GM23248 (cell line): ENCODE data around the gene DCAF6.

Source experiments
- EZH2 ChIP-seq: fragments of 200-600 bp; sonication (generic); IDR thresholded peaks from 2 replicates; pipeline ENCODE4 v1.6.1; 2018; ENCODE audit warnings: antibody characterized with exemption, mild to moderate bottlenecking; ENCODE audit not compliant: insufficient read depth, poor library complexity, severe bottlenecking
- EZH2phosphoT487 ChIP-seq: fragments of 200-600 bp; sonication (generic); IDR thresholded peaks from 2 replicates; pipeline ENCODE4 v1.6.1; 2018; ENCODE audit warnings: antibody characterized with exemption, moderate library complexity, mild to moderate bottlenecking, low read depth; ENCODE audit not compliant: insufficient read depth

DNA sequence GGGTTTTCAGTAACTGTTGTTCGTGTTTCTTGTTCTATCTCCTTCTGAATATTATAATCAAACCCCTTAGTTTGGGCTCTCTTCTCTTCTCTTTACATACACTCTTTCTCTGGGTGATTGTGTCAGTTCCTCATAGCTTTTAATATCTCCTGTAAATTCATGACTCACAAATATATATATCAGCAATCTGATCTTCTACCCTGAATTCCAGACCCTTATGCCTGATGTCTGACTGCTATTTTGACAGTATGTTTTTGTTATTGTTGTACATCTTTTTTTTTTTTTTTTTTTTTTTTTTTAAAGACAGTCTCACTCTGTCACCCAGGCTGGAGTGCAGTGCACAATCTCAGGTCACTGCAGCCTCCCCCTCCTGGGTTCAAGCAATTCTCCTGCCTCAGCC, 71.2 kb downstream of the DCAF6 start:
- TF ChIP-seq EZH2phosphoT487, result no peak
- no peak for TF ChIP-seq EZH2
